Kasumi-1 (cell line): ENCODE results near the gene FAM222A.

Experiments
- DNase-seq, 2 experiments: peaks; one replicate each; lab custom pipeline; 2025; lab: John Stamatoyannopoulos, UW

FAM222A gene

DNA sequence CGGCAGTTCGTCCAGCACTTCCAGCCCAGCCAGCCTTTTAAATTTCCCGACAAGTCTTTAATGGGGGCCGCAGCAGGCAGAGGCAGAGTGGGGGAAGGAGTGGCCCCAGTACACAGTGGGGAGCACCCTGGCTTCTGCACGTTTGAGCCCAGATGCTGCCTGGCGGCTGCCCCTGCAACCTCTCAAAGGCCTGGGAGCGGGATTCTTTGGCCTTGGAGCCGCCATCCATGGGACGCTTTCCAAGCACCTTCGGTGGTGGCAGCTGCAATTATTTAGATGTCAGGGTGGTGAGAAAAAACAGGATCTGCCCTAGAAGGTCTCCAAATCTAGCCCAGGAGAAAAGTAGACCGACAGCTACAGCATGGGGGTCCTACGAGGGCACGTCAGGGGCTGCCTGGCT lies 46.0 kb downstream of the FAM222A start:
- DNase-seq = no peak

DNA sequence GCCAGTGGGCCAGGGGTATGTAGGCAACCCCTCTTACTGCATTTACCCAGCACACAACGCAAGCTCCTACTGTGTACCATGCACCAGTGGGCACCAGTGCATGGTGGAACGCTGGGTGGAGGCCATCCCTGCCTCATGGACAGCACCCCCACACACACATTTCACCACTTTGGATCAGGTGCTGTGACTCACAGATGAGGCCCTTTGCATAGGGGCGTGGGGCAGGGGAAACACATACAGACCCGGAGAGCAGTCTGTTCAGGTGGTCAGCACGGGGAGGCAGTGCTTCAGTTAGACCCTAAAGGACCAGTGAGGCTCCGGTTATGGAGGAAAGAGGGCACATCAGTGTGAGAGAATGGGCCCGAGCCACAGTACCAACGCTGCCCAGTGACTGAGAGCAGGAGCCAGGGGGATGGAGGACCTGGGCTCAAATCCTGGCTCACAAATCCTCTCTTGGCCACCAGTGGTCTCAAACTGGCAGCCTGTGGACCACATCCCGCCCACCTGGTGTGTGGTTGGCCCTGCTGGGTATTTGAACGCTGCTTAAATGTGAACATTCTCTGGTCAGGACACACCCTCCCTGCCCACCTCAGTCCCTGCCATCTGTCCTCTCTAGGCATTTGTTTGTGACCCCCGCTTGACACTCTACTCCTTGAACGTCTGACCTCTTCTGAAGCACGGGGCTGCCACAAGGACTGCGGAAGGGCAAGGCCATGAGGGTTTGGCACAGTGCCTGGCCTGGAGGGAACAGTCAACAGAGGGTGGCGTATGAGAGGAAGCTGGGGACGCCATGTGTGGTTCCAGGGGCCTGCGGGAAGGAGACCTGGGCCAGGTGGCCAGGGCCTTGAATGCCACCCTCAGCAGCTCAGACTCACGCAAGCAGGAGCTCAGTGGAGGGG lies 46.7 kb downstream of the FAM222A start:
- no peak for DNase-seq

DNA sequence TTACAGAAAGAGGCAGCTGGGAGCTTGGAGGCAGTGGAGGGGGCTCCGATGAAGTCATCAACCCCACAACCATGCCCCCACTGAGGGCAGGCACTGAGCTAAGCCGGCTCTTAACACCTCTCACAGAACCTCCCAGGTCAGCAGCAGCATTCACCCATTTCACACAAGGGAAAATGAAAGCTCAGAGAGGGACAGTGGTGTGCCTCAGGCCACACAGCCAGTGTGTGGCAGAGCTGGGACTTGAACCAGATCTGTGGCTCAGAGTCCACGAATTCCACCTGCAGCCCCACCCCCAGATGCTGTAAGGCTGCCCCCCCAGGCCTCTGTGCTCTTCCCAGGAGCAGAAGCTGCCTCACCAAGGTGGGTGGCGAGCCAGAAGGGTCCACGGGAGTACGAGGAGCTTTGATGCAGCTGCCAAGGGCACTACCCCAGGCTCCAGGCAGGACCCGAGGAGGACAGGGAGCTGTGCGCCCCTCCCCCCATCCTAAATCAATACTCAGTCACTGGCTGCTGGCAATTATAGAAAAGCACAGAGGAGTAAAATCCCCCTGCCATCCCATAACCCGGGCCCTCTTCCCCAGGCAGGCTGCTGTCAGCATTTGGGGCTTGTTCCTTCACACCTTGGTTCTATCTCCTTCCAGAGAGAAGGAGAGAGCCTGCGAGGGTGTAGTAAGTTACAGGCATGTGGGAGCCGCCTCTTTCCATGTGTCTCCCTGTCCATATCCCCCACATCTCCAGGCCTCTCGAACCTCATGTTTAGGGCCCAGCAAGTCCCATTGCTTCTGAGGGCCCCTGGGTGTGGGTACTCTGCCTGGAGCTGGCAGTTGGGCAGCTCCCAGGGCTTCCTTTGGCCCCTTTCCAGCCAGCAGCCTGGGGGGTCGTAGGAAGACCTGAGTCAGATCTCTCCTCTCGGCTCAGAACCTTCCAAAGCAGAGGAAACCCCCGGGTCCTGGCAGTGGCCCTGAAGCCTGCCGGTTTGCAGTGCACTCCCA lies 47.6 kb downstream of the FAM222A start:
- no peak for DNase-seq

DNA sequence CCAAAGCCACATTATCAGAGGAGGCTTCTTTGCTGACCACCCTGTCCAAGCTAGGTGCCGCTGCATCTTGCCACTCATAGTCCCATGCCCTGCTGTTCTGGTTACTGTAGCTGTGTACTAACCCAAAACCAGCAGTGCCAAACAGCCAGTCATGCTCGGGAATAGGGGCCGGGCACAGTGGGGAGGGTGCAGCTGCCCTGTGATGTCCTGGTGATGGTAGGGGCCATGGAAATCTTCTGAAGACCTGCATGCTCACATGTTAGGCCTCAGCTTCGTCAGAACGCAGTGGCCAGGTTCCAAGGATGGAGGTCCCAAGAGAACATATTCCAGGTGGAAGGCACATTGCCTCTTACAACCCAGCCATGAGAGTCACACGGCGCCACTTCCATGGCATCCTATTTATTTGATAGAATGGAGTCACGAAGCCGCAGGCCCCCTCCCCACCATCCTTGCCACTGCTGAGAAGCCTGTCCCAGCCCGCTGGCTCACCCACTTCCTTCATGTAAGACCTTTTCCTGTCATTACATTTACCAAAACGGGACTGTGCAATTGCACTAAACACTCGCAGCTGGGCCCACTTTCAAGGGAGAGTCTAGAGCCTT lies 48.5 kb downstream of the FAM222A start:
- DNase-seq = no peak

DNA sequence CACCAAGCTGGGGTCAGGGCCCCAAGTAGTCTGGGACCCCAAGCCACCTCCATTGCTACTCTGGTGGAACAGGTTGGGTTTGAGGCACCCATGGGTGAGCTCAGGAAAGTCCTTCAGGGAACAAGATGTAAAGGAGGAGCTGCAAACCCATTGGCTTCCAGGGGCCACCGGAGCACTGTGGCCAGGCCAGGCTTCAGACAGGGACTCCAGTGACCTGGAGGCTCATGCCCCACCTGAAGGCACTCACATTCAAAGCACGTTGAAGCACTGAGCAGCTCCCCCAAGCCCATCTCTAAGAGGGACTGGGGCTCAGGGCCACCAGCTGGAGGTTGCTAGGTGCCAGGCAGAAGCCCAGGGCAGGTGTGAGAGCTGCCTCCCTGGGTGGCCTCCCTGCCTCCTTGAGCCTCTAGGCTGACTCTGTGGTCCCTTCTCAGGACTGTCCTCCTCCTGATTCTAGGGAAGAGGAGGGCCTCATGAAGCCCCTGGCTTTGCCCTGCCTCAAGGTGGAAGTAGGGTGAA lies 49.1 kb downstream of the FAM222A start:
- no peak for DNase-seq

- peak; percentile 79 to 85 for DNase-seq
These were observed 49.7 kb downstream of the FAM222A start for GRCh38 chr12:109763201-109763841.

DNA sequence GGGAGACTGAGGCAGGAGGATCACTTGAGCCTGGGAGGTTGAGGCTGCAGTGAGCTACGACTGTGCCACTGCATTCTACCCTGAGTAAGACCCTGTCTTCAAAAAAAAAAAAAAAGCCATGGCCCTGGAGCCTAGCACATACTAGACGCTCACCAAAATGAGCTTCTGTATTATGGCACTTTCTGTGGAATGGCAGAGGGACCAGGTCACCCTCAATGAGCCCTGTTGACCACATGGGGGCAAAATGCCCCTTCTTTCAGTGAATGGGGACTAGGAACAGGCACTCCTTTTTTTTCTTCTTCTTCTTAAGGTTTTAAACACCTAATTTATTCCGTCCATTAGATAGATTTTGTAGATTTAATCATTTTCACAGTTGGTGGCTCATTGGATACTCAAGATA lies 50.5 kb downstream of the FAM222A start:
- no peak for DNase-seq

GRCh38 chr12:109764776-109765445 lies 51.3 kb downstream of the FAM222A start:
- no peak for DNase-seq

DNA sequence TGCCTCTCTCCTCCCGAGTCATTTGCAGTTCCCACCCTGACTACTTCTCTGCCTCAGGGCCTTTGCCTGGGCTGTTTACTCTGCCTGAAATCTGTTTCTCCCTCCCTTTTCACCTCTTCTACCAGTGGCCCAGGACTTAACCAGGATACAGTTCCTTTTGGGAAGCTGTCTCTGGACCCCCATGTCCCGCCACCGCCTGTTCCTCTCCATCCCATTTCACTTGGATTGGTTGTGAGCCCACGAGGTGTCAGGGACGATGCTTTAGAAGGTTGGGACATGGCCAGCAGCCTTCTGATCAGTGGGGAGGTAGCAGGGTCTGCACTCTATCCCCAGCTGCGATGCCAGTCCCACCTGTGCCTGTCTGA lies 51.8 kb downstream of the FAM222A start:
- DNase-seq = no peak

- DNase-seq = no peak
These were observed 52.7 kb downstream of the FAM222A start for GRCh38 chr12:109766251-109766778.

- no peak for DNase-seq
These were observed 53.8 kb downstream of the FAM222A start for GRCh38 chr12:109767456-109767855.

DNA sequence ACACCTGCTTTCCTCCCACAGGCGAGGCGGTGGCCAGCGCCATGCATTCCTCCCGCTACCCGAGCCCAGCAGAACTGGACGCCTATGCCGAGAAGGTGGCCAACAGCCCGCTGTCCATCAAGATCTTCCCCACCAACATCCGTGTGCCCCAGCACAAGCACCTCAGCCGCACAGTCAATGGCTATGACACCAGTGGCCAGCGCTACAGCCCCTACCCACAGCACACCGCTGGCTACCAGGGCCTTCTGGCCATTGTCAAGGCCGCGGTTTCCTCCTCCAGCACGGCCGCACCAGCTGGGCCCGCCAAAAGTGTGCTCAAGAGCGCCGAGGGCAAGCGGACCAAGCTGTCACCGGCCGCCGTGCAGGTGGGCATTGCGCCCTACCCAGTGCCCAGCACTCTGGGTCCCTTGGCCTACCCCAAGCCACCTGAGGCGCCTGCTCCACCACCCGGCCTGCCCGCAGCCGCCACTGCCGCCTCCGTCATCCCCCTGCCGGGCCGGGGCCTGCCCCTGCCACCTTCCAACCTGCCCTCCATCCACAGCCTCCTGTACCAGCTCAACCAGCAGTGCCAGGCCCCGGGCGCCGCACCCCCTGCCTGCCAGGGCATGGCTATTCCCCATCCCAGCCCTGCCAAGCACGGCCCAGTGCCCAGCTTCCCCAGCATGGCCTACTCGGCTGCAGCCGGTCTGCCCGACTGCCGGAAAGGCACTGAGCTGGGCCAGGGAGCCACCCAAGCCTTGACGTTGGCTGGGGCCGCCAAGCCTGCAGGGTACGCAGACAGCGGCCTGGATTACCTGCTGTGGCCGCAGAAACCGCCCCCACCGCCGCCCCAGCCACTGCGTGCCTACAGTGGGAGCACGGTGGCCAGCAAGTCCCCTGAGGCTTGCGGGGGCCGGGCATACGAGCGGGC lies 54.6 kb downstream of the FAM222A start:
- DNase-seq = no peak

- DNase-seq = no peak
These were observed 55.5 kb downstream of the FAM222A start for GRCh38 chr12:109768901-109769670.

- no peak for DNase-seq
These were observed 56.7 kb downstream of the FAM222A start for GRCh38 chr12:109770104-109770860.

GRCh38 chr12:109770861-109771670 lies 57.4 kb downstream of the FAM222A start:
- DNase-seq = no peak

DNA sequence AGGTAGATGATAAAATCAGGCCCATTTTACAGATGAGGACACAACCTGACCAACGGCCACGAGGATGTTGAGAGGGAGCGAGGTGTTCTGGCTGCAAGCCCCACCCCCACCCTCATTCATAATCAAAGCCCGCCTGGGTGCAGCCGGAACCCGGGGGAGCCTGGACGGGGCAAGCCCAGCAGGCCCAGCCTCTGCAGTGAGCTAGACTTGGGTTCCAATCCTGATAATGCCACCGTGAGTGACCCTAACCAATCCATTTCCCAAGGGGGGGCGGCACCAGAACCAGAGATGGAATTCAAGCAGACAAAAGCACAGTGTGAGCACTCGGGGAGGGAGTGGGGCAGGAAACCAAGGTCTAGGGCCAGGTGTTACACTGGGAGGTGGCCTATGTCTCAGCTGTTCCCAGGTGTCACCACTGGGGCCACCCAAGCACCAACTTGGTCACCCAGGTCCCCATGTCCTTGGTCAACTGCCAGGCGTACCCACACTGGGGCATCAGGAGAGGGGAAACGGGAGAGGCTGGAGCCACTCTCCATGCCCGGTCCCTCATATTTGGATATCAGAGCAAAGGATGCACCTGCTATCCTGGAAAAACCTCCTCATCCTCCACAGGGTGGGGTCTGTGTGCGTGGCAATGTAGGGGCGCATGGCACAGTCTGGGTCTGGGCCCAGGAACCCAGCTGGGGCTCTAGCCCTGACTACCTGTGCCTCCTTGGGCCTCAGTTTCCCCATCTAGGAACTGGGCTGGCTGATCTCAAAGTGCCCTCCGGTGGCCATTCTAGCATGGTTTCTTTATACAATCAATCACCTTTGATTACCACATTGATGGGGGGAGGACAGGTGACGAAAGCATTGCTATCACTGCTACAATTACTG lies 58.4 kb downstream of the FAM222A start:
- DNase-seq = no peak
